Stimulated activated CD4-positive, alpha-beta T cell treated with anti-CD3 and anti-CD28 coated beads, TNF-alpha, amount 100 ng/mL, for 4 hours (primary cell): ENCODE data around the gene SLC32A1.

Source experiments
- DNase-seq, 3 experiments: peaks; one replicate each; pipeline ENCODE4 v3.0.0-alpha.2; 2020; ENCODE audit warnings: low read depth in 3 of 3

Gene SLC32A1

DNA sequence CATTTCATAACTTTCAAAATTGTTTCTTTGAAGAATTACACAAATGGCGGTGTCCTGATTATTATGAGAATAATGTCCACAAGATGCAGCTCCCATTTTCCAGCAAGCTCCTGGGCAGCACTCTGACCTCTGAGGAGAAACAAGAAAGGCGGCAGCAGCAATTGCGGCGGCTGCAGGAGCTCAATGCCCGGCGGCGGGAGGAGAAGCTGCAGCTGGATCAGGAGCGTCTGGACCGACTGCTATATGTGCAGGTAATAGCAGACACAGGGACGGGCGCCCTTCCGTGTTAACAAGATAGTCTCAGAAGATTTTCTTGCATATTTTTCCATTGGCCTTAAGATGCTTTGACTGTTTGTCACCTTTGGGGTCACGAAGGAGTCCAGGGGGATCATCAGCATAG, 30.6 kb downstream of the SLC32A1 start:
- DNase-seq = no peak

DNA sequence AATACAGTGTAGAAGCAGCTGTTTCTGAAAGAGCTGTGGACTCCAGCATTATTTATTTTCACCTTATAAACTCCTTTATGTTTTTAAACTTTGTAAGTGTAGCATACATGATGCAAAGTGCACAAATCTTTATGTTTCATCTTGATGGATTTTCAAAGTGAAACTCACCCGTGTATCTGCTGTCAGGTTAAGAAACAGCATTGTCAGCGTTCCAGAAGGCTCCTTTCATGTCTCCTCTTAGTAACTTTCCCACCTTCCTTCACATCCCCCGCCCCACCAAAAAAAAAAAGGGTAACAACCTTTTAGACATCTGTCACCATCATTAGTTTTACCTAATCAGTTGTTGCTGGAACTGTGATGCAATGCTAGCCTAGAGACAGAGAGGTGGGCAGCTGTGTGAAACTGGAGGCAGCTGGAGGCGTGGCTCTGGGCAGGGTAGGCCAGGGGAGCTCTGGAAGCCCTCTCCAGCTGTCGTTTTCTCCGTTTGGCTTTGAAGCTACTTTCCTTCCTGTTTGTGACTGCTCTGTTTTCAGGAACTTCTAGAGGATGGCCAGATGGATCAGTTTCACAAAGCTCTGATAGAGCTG, 31.1 kb downstream of the SLC32A1 start:
- DNase-seq = no peak

DNA sequence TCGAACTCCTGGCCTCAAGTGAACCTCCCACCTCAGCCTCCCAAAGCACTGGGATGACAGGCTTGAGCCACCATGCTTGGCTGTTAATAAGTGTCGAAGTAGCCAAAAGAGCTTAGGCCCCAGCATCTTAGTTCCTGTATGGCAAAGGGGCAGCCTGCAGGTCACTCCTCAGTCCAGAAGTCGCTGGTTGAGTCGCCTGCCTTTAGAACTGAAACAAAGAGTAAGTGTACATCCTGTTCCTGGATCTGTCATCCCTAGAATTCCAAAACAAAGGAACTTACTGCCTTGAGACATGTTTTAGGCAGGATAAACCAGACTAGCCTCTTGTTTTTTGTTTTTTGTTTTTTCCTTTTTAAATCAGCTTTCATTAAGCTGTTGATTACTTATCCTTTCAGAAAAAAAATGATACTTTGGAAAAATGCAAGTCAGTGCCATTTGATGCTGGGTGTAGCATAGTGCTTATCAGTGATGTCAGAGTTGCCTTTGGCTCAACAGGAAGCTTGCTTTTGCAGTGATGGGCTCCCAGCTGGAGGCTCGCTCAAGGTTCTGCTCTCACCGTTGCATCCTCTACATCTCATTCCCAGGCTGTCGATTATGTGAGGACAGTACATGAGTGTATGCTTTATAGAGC, 33.0 kb downstream of the SLC32A1 start:
- DNase-seq = no peak

DNA sequence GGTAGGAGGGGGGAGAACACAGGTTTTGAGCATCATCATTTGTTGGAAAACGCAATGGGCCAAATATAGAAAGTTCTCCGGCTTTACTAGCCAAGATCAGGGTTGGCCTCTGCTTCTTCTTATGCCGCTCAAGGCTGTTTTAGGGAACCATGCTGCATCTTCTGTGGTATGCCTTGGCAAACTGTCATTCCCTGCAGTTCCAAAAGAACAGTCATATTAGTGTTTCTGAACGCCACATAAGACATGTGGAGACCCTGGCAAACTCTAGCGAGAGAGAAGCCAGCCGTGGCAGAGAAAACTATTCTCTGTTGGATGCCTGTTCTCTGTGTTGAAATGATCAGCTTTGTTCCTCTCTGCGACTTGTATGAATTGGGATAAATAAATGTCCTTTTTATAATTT, 34.8 kb downstream of the SLC32A1 start:
- DNase-seq = no peak

DNA sequence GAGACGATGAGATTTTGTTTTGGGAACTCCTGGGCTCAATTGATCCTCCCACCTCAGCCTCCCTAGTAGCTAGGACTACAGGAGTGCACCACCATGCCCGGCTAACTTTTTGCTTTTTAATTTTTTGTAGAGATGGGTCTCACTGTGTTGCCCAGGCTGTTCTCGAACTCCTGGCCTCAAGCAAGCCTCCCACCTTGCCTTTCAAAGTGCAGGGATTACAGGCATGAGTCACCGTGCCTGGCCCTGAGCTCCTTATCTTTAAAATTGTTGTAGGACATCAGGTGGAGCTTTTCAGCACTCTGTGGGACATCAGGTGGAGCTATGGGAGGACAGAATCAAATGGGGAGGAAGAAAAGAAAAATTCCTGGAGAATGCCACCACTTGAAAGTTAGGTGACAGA, 36.7 kb downstream of the SLC32A1 start:
- DNase-seq = no peak

DNA sequence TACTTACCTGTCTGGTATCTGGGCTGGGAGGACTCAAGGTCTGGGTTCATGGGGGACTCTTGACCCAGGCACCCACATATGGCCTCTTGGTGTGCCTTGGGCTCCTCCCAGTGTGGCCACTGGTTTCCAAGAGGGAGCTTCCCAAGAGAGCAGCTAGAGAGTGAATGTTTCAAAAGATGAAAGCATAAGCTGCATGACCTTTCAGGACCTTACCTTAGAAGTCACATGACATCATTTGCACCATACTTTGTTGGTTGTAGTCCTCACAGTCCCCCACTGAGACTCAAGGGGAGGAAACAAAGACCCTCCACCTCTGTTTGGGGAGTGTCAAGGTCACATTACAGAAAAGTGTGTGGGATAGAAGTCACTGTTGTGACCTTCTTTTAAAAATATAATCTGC, 37.9 kb downstream of the SLC32A1 start:
- DNase-seq = no peak

DNA sequence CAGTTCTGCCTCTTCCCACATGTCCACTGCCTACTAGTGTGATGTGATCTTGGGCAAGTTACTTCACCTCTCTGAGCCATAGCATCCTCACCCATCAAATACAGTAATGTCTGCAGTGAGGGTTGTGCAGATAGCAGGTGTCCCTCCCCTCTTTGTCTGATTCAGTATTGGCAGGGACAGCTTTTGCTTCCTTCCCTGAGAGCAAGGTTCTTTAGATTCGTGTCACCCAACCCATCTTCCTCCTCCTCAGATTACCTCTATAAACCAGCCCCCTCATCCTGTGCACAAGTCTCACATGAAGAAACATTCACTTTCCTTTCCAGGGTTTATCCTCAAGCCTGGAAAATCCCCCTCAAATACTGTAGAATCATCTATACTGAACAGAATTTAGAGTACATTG, 39.3 kb downstream of the SLC32A1 start:
- DNase-seq = no peak

DNA sequence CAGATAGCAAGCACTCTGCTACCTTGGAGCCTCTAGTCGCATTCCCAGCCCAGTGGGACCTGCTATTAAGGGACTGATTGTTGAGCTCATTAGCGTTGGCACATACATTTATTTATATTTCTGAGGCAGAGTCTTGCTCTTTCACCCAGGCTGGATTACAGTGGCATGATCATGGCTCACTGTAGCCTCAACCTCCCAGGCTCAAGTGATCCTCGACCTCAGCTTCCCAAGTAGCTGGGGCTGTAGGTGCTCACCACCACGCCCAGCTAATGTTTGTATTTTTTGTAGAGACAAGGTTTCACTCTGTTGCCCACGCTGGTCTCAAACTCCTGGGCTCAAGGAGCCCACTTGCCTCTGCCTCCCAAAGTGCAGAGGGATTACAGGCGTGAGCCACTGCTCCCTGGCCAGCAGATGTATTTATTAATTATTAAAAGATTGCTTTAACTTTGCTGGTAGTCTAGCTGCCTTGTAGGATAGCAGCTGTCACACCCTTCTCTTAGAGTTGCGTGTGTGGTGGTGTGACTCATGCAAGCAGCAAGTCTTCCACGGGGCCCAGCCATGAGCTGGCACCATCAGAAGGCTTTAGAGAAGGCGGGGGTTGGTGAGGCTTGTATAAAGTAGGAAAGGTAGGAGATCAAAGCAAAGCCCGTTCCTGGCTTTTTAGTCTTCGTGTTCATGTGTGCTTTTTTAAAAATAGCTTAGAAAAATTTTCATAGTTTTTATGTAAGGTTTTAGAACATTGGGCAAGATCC, 40.5 kb downstream of the SLC32A1 start:
- peak; percentile 23 to 35 (median 26) for DNase-seq

DNA sequence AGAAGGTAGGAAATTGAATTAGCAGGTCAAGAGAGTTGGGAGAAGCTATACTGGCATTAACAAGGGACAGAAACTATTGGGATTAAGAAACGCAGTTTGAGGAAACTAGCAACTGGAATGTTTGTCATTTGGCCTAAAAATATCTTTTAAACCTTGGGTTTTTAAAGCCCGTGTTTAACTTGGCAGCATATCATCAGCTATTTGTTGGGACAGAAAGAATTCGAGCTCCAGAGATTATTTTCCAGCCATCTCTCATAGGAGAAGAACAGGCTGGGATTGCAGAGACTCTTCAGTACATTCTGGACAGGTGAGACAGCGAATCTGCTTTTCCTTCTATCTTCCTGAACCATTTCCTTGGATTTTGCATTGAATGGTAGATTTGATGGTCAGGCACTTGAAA, 41.8 kb downstream of the SLC32A1 start:
- DNase-seq = no peak

DNA sequence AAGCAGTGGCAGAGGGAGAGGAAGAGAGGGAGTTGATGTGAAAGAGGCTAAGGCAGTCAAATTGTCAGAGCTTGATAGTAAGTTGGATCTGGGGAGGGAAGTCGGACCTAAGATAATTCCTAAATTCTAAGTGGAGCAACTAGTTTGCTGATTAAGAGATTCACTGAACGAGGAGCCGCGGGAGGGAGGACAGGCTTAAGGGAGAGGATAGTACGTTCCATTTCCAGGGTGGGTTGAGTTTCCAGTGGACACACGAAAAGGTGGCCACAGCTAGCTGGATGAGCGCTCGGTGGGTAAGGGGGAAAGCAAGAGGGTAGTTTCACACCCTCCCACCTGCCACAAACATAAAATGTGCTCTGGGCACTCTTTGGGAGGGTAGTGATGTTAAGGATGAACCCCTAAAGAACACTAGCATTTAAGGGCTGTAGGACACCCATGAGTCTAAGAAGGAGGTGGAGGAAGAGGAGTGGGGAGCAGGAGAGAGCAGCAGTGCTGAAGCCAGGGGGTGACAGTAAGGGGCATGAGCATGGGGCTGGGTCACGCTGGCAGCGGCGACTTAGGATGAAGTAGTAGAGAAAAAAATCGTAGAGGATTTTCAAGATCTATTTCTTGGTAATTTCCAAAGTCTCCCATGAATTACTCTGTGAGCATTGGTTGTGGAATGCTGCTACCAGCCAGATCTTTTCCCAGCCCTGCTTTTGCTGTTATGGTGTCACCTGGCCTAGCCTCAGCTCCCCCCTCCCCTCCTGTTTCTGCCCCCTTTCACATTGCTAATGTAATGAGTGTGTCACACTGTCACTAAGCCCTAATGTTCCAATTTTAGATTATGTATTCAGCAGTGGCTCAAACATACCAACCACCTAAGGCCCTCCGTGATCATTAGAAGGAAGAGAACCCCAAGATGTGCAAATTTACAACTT, 45.4 kb downstream of the SLC32A1 start:
- no peak for DNase-seq

DNA sequence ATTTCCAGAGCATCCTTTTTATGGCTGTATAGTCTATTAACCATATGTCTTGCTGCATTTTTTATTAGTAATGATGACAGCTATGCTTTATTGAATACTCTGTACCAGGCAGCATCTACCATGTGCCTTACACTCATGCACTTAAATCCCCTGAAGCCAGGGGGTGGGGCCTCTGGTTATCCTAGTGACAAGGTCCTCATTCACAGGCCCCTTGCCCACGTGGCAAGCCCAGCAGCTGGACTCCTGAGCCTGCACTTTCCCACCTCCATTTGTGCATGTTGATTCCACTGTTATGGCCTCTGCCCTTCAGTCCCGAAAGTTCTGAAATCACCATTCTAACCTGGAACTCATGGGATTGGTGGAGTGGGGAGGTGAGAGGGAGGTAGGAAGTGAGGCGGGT, 46.3 kb downstream of the SLC32A1 start:
- no peak for DNase-seq

DNA sequence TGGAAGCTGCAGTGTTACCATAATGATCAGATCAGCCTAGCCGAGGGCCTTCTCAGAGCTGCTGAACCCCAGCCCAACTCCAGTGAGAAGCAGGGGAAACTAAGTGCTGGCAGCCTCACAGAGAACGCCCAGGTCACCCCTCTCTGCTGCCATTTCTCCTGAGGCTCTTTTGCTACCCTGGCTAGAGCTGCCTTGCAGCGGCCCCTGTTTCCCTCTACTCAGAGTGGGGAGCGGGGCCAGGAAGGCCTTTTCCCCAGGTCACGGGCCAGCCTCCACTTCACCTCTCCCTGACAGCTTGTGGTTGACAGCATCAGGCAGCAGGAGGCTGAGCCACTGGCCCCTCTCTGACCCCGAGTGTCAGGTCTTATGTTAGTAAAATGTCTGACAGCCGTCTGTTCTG, 46.7 kb downstream of the SLC32A1 start:
- no peak for DNase-seq

DNA sequence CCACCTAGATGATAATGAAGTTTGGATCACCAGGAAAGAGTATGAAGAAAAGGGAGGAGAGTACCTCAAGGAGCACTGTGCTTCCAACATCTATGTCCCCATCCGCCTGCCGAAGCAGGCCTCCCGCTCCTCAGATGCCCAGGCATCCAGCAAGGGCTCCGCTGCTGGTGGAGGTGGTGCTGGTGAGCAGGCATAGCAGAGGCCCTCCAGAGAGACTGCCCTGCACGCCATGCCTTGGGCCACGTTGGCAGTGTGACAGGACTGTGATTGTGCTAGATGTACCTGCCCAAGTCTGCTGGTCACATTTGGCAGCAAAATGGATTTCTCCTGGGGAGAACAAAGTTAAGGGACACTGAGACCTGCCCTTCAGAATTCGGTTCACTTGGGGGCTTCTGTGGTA, 47.3 kb downstream of the SLC32A1 start:
- no peak for DNase-seq

DNA sequence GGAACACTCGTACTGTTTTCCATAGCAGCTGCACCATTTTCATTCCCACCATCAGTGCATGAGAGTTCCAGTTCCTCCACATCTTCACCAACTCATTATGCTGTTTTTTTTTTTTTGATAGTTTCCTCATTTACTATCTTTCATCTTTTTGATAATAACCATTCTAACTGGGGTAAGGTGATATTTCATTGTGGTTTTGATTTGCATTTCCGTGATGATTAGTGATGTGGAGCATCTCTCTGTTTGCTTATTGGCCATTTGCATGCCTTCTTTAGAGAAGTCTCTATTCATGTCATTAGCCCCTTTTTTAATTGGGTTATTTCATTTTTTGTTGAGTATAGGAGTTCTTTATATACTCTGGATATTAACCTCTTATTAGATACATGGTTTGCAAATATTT, 49.9 kb downstream of the SLC32A1 start:
- no peak for DNase-seq

DNA sequence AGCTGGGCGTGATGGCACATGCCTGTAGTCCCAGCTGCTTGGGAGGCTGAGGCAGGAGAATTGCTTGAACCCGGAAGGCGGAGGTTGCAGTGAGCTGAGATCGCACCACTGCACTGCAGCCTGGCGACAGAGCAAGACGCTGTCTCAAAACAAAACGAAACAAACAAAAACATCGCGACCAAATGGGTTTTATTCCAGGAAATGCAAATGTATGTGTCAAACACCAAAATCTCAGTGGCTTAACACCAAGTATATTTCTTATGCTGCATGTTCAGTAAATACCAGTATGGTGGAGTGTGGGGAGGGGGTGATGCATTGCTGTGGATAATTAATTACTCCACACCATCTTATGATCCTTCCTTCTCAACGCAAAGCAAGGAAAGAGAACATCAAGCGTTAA, 52.1 kb downstream of the SLC32A1 start:
- no peak for DNase-seq
